Central memory CD8-positive, alpha-beta T cell (primary cell): Measurements from ENCODE around the gene PKNOX1.
A peak's percentile ranks its signal among the peaks of the same experiment; 100 is the strongest.
"Not testable (repeated sequence)": the region's sequence is repeated elsewhere in the genome, so short reads cannot be mapped to it uniquely, and the experiment has no call there.

Experiments
- ATAC-seq: fragments of 150-1000 bp; cut with Tn5 transposase; replicated peaks from 2 replicates; pipeline ENCODE4 v1.10.0; 2022; ENCODE audit warnings: mild to moderate bottlenecking, moderate FRiP score, moderate number of reproducible peaks; ENCODE audit not compliant: poor library complexity, severe bottlenecking; ENCODE audit errors: extremely low read depth
- DNase-seq, 2 donors: peaks; one replicate each; pipeline ENCODE4 v3.0.0; 2021; ENCODE audit warnings: low spot score in 2 of 2
- H3K27ac Mint-ChIP-seq: one replicate; pipeline ENCODE4 v1.8.0; 2022; ENCODE audit warnings: low read depth, mild to moderate bottlenecking, moderate library complexity, mixed read lengths
- H3K27me3 Mint-ChIP-seq: one replicate; pipeline ENCODE4 v1.8.0; 2022; ENCODE audit warnings: mixed read lengths
- H3K36me3 Mint-ChIP-seq: one replicate; pipeline ENCODE4 v1.8.0; 2022; ENCODE audit warnings: mild to moderate bottlenecking, moderate library complexity, mixed read lengths; ENCODE audit not compliant: insufficient read depth
- H3K4me1 Mint-ChIP-seq: one replicate; pipeline ENCODE4 v1.8.0; 2022; ENCODE audit warnings: mixed read lengths
- H3K4me3 Mint-ChIP-seq: one replicate; pipeline ENCODE4 v1.8.0; 2022; ENCODE audit warnings: mild to moderate bottlenecking, moderate library complexity, mixed read lengths
- H3K9me3 Mint-ChIP-seq: one replicate; pipeline ENCODE4 v1.8.0; 2022; ENCODE audit warnings: mixed read lengths

PKNOX1 gene

GRCh38 chr21:42937034-42937940, 37.1 kb upstream of the PKNOX1 start:
- H3K4me1 Mint-ChIP-seq, H3K9me3 Mint-ChIP-seq, H3K27me3 Mint-ChIP-seq, H3K36me3 Mint-ChIP-seq, ATAC-seq, H3K4me3 Mint-ChIP-seq, DNase-seq, H3K27ac Mint-ChIP-seq: not testable (repeated sequence)

- no peaks in the 10 kb centered on the region for H3K36me3 Mint-ChIP-seq
- no peak overlapping the region for H3K27ac Mint-ChIP-seq
- H3K4me3 Mint-ChIP-seq, result no peak overlapping the region
- no peaks in the 10 kb centered on the region for H3K9me3 Mint-ChIP-seq
- no peaks in the 10 kb centered on the region for H3K4me1 Mint-ChIP-seq
- no peaks in the 10 kb centered on the region for H3K27me3 Mint-ChIP-seq
- ATAC-seq, result no peak
- DNase-seq, result no peak
Measured at GRCh38 chr21:42937960-42938605, 36.3 kb upstream of the PKNOX1 start.

- not testable (repeated sequence) for H3K4me1 Mint-ChIP-seq, H3K27ac Mint-ChIP-seq, H3K27me3 Mint-ChIP-seq, ATAC-seq, DNase-seq, H3K36me3 Mint-ChIP-seq, H3K9me3 Mint-ChIP-seq, H3K4me3 Mint-ChIP-seq
Measured at GRCh38 chr21:42938606-42938995, 35.8 kb upstream of the PKNOX1 start.

DNA sequence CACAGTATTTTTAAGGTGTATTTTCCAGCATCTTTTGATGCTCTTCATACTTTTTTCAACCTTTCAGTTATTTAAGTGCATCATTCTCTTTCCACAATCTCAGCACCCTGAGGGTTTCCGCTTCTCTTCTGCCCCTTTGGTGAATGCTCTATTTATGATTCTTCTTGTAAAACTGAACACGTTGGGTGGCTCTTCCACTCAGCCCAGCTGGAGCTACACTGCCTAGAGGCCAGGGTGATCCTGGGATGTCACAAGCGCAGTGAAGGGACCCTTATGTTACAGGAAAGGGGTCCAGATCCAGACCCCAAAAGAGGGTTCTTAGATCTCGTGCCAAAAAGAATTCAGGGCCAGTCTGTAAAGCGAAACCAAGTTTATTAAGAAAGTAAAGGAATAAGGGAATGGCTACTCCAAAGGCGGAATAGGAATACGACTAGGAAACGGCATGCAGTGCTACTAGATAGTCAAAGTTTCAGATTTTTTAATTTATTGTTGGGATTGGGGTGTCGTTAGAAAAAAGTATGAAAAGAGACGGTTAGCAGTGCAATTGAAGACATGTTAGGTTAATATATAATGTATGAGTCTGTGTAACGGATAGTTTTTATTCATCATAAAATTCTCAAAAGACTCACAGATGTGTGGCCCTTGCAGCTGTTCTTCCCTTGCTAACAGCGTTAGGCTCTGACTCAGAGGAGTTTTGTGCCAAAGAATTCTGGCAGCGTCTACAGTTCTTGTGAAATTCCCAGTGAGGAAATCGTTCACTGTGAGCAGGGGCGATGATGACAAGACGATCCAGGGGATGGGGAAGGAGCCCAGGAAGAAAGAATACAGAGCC, 34.6 kb upstream of the PKNOX1 start:
- H3K27ac Mint-ChIP-seq, result no peak overlapping the region
- no peaks in the 10 kb centered on the region for H3K36me3 Mint-ChIP-seq
- H3K4me1 Mint-ChIP-seq, result no peaks in the 10 kb centered on the region
- no peak overlapping the region for H3K4me3 Mint-ChIP-seq
- ATAC-seq (no peak), DNase-seq (no peak)
- H3K9me3 Mint-ChIP-seq, result no peaks in the 10 kb centered on the region
- H3K27me3 Mint-ChIP-seq, result no peaks in the 10 kb centered on the region

- Mint-ChIP-seq H3K9me3 (no peaks in the 10 kb centered on the region), H3K4me1 (no peaks in the 10 kb centered on the region), H3K4me3 (no peak overlapping the region), H3K27me3 (no peaks in the 10 kb centered on the region), H3K27ac (no peak overlapping the region), H3K36me3 (no peaks in the 10 kb centered on the region)
- DNase-seq, result no peak
- ATAC-seq, result no peak
Measured at GRCh38 chr21:42941696-42942085, 32.7 kb upstream of the PKNOX1 start.

GRCh38 chr21:42942244-42942643, 32.1 kb upstream of the PKNOX1 start:
- no peak for DNase-seq
- Mint-ChIP-seq H3K27me3 (no peaks in the 10 kb centered on the region), H3K36me3 (no peaks in the 10 kb centered on the region), H3K4me3 (no peak overlapping the region), H3K27ac (no peak overlapping the region), H3K9me3 (no peaks in the 10 kb centered on the region), H3K4me1 (no peaks in the 10 kb centered on the region)
- ATAC-seq, result no peak

GRCh38 chr21:42949094-42949755, 25.1 kb upstream of the PKNOX1 start:
- not testable (repeated sequence) for H3K4me1 Mint-ChIP-seq, ATAC-seq, H3K9me3 Mint-ChIP-seq, H3K4me3 Mint-ChIP-seq, DNase-seq, H3K36me3 Mint-ChIP-seq
- Mint-ChIP-seq H3K27me3 (peaks cover 21% of the 10 kb centered on the region), H3K27ac (peak overlapping the region; percentile 53)

- H3K9me3 Mint-ChIP-seq, H3K27ac Mint-ChIP-seq, H3K36me3 Mint-ChIP-seq, ATAC-seq, DNase-seq, H3K4me1 Mint-ChIP-seq, H3K4me3 Mint-ChIP-seq: not testable (repeated sequence)
- peaks cover 21% of the 10 kb centered on the region for H3K27me3 Mint-ChIP-seq
Measured at GRCh38 chr21:42951193-42951592, 23.2 kb upstream of the PKNOX1 start.

GRCh38 chr21:42956824-42957630, 17.3 kb upstream of the PKNOX1 start:
- peaks cover 6% of the 10 kb centered on the region for H3K4me1 Mint-ChIP-seq
- no peak overlapping the region for H3K4me3 Mint-ChIP-seq
- no peak for DNase-seq
- no peaks in the 10 kb centered on the region for H3K36me3 Mint-ChIP-seq
- H3K27me3 Mint-ChIP-seq, result peaks cover 8% of the 10 kb centered on the region
- ATAC-seq, result peak; percentile 100
- H3K9me3 Mint-ChIP-seq, result no peaks in the 10 kb centered on the region
- H3K27ac Mint-ChIP-seq, result no peak overlapping the region

GRCh38 chr21:42958122-42958521, 16.2 kb upstream of the PKNOX1 start:
- DNase-seq, H3K4me3 Mint-ChIP-seq, ATAC-seq, H3K4me1 Mint-ChIP-seq, H3K27me3 Mint-ChIP-seq, H3K9me3 Mint-ChIP-seq, H3K36me3 Mint-ChIP-seq, H3K27ac Mint-ChIP-seq: not testable (repeated sequence)

- H3K9me3 Mint-ChIP-seq, result no peaks in the 10 kb centered on the region
- H3K36me3 Mint-ChIP-seq, result no peaks in the 10 kb centered on the region
- peaks cover 6% of the 10 kb centered on the region for H3K4me1 Mint-ChIP-seq
- no peak for DNase-seq
- no peak for ATAC-seq
- no peaks in the 10 kb centered on the region for H3K27me3 Mint-ChIP-seq
- no peak overlapping the region for H3K4me3 Mint-ChIP-seq
- no peak overlapping the region for H3K27ac Mint-ChIP-seq
Measured at GRCh38 chr21:42959728-42960127, 14.6 kb upstream of the PKNOX1 start.
